Right renal cortex interstitium (tissue), 3 donors: ENCODE data around the gene BRD7. TPM values are rescaled to one million over a fixed set of nuclear protein-coding genes. Genes with fewer than 3 reads are reported as not detected.
"Not testable (repeated sequence)": the region's sequence is repeated elsewhere in the genome, so short reads cannot be mapped to it uniquely, and the experiment has no call there.

Source experiments
- DNase-seq, 3 donors: peaks; one replicate each; pipeline ENCODE4 v3.0.0-alpha.2; 2013; ENCODE audit warnings: low read depth in 3 of 3, low spot score in 2 of 3
- polyA plus RNA-seq, 3 donors: library from polyadenylated mRNA; unstranded; fragments of 120-200 nt; gene quantifications; one replicate each; pipeline ENCODE4 v1.2.1, GENCODE V29; 2013; ENCODE audit not compliant: insufficient read length in 3 of 3

The BRD7 gene
- polyA plus RNA-seq, 3 donors = 123 to 155 (median 139) TPM

DNA sequence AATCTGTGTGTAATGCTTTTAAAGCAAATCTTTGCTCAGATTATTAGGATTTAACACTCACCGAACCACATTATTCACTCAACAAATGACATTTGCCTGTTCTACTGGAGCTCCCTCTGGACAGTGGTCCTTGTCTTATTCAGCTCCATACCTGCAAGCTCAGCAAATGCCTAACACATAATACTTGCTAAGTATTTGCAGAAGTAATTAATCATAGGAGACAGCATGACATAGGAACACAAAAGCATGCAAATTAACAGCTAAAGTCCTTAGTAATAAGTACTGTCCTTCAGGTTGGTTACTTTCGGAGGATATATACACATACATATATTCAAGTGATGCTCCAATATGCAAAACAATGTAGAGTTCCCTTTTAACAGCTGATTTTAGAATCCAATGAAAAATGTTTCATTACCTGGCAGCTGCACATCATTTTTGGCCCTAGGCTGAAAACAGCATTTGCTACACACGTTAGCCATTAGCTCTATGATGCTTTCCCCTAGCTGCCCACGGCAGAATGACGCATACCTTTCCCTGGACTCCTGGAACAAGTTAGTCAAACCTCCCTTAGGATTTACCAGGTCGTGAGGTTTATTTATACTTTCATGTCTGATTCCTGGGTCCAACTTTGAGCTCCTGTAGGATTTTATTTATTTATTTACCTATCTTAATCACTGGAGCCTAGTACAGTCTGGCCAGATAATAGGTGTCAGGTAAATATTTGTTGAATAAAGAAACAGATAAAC, 8.6 kb downstream of the BRD7 start:
- DNase-seq = no peak

DNA sequence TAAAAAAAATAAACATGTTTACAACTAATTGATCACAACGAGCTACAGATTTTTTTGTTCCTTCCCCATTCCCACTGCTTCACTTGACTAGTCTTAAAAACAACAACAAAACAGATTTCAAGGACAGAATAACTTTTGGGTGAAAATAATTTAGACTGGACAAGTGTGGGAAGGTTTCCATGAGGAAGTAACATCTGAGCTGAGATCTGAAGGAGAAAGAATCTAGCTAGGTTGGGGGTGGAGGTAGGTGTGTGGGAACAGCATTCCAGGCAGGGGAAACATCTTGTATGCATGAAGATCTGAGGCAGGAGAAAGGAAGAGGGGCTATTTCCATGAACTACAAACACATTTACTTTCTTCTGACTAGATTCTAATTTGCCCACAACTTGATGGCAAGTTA, 9.2 kb downstream of the BRD7 start:
- no peak for DNase-seq

- DNase-seq = no peak
These were observed 13.9 kb downstream of the BRD7 start for GRCh38 chr16:50354629-50355456.

DNA sequence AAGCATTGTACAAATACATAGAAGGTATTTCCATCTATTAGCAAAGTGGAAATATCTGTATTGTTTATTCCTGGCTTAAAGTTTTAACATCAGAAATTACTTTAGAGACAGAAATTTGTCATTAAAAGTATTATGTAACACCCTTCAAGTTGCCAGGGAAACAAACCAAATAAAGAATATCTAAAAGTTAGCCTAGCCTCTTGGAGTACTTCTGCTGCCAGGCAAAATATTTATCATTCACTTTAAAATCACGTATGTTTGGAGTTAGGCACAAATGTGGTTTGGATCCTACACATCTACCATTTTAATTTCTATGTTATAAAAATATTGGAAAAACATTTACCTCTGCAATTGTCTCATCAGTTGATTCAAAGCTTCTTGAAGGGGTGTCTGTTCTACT, 14.7 kb downstream of the BRD7 start:
- DNase-seq = no peak

- DNase-seq = no peak
These were observed 16.8 kb downstream of the BRD7 start for GRCh38 chr16:50351952-50352351.

DNA sequence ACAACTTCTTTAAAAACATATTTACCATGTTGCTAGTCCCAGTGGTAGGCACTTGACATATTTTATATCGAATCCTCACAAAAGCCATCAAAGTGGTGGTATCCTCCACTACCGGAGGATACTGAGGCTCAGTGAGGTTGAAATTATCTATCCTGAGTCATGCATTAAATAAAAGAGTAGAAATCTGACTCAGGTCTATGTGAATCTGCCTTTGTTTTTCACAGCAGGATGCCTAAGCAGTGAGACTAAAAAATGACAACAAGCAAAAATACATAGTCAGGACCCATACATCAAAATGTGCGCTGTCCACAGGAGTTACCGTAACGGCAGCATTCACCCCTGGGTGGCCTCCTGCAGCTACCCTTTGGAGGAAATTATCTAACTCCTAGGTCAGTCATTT, 17.7 kb downstream of the BRD7 start:
- no peak for DNase-seq

DNA sequence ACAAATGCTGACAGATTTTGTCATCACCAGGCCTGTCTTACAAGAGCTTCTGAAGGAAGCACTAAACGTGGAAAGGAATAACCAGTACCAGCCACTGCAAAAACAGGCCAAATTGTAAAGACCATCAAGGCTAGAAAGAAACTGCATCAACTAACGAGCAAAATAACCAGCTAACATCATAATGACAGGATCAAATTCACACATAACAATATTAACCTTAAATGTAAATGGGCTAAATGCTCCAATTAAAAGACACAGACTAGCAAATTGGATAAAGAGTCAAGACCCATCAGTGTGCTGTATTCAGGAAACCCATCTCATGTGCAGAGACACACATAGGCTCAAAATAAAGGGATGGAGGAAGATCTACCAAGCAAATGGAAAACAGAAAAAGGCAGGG, 23.6 kb downstream of the BRD7 start:
- not testable (repeated sequence) for DNase-seq

DNA sequence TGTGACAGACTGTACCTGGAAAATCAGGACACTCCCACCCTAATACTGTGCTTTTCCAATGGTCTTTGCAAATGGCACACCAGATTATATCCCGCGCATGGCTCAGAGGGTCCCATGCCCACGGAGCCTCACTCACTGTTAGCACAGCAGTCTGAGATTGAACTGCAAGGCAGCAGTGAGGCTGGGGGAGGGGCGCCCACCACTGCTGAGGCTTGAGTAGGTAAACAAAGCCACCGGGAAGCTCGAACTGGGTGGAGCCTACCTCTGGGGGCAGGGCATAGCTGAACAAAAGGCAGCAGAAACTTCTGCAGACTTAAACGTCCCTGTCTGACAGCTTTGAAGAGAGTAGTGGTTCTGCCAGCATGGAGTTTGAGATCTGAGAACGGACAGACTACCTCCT, 25.2 kb downstream of the BRD7 start:
- DNase-seq = not testable (repeated sequence)

GRCh38 chr16:50340578-50340977, 28.2 kb downstream of the BRD7 start:
- DNase-seq = no peak

GRCh38 chr16:50338371-50339231, 30.2 kb downstream of the BRD7 start:
- DNase-seq = no peak

GRCh38 chr16:50336884-50337283, 31.9 kb downstream of the BRD7 start:
- DNase-seq = no peak

GRCh38 chr16:50335196-50335958, 33.4 kb downstream of the BRD7 start:
- DNase-seq = no peak

- DNase-seq = no peak
These were observed 34.4 kb downstream of the BRD7 start for GRCh38 chr16:50334106-50334975.

DNA sequence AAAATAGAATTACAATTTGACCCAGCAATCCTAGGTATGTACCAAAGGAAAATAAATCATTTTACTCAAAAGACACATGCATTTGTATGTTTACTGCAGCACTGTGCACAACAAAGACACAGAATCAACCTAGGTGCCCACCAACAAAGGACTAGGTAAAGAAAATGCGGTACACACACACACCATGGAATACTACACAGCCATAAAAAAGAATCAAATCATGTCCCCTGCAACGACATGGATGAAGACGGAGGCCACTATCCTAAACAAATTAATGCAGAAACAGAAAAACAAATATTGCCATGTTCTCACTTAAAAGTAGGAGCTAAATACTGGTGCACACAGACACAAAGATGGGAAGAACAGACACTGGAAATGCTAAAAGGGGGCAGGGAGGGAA, 36.2 kb downstream of the BRD7 start:
- no peak for DNase-seq

GRCh38 chr16:50331570-50331969, 37.2 kb downstream of the BRD7 start:
- no peak for DNase-seq

DNA sequence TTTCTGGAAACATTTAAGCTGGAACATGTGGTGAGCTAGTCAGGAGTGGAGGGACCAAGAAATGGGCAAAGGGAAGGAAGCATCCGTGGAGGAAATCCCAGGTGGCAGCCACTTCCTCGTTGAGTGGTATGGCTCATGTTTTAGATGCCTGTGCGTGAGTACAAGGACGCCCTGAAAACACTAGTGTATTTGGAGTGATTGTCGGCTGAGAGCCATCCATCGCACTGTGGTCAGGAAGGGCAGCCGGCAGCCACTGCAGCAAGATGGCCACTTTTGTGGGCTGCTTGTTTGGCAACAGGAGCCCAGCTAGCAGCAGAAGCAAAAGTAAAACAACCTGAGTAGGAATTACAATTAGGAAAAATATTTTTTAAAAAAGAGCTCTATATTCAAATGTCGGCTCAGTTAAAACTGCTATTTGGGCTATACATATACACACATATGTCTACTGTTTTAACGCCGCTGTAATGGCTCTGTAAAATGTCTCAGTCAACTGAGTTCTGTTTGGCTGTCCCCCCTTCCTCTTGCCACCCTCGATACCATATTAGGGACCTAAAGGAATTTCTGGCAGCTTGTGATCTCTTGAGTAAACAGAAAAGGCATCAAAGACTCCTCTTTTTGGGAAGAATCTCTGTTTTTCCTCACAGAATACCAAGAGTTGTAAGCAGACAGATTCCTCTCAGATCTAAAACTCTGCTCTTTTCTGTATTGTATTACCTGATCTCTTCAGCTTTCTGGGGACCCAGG, 39.2 kb downstream of the BRD7 start:
- DNase-seq = no peak

DNA sequence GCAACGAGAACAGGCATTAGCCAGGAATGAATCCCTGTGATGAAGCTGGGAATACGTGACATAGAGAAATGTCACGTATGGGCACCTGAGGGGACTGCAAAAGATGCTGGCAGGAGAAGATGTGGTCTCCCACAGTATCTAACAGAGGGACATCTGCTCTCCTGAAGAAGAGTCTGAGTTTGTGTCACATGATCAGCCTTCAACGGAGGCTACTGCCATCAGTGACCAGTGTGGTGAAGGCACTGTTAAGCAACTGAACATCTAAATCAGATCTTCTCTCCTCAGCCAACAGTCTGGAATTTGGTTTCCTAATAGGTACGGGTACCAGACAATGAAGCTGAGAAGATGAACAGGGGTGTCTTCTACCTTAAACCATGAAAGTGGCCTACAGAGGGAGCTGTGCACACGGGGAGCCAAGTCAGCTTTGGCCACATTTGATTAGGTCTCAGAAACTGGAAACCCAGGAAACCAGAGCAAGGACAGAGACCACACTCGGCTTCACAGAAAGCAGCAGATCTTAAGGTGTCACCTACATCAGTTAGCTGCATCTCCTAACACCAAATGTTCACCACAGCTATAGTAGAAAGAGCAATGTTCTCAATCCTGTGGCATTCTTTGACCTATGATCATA, 41.8 kb downstream of the BRD7 start:
- DNase-seq = no peak

- DNase-seq = no peak
These were observed 42.5 kb downstream of the BRD7 start for GRCh38 chr16:50326264-50326663.
